Tibial nerve (tissue), 4 donors: ENCODE results near the gene PCSK2. TPM values are rescaled to one million over a fixed set of nuclear protein-coding genes. Genes with fewer than 3 reads are reported as not detected.
A peak's percentile ranks its signal among the peaks of the same experiment; 100 is the strongest.

Experiments
- DNase-seq, 2 donors: peaks; one replicate each; pipeline ENCODE4 v3.0.0-alpha.2; 2019; ENCODE audit warnings: low spot score in 2 of 2
- H3K27ac ChIP-seq, 4 donors: fragments of 200-600 bp; sonication (generic) in 3 of 4; one replicate each; pipeline ENCODE4 v1.5.1; 2017 to 2019; ENCODE audit warnings: mild to moderate bottlenecking in 1 of 4
- H3K27me3 ChIP-seq, 2 donors: fragments of 200-600 bp; sonication (generic) in 1 of 2; one replicate each; pipeline versions ENCODE4 v1.5.1 to v1.6.0; 2017 to 2019
- H3K36me3 ChIP-seq, 3 donors: fragments of 200-600 bp; sonication (generic); one replicate each; pipeline ENCODE4 v1.5.1; 2018 to 2019
- H3K4me1 ChIP-seq, 4 donors: fragments of 200-600 bp; sonication (generic) in 3 of 4; one replicate each; pipeline ENCODE4 v1.5.1; 2017 to 2019
- H3K4me3 ChIP-seq, 4 donors: fragments of 200-600 bp; sonication (generic) in 3 of 4; one replicate each; pipeline ENCODE4 v1.5.1; 2017 to 2019; ENCODE audit warnings: mild to moderate bottlenecking in 1 of 4, moderate library complexity in 1 of 4
- H3K9me3 ChIP-seq, 4 donors: fragments of 200-600 bp; sonication (generic) in 3 of 4; one replicate each; pipeline ENCODE4 v1.5.1; 2017 to 2019
- EP300 ChIP-seq, 2 donors: sonication (generic); formaldehyde crosslinking; IDR thresholded peaks; one replicate each; pipeline ENCODE4 v1.6.1; 2017; ENCODE audit warnings: antibody characterized with exemption in 2 of 2, mild to moderate bottlenecking in 1 of 2
- POLR2A ChIP-seq, 2 donors: fragments of 450-650 bp; IDR thresholded peaks; one replicate each; pipeline ENCODE4 v1.6.1; 2017; ENCODE audit warnings: antibody characterized with exemption in 2 of 2, mild to moderate bottlenecking in 2 of 2, moderate library complexity in 2 of 2
- whole genome bisulfite sequencing, 2 donors: methylation state at CpG; one replicate each; pipeline ENCODE4 v1.1.5; 2018; 5-methylcytosine and 5-hydroxymethylcytosine counted together
- total RNA-seq, 4 donors: library from RNA; depleted of rRNA; stranded (reverse); fragments of >200 nt; gene quantifications; one replicate each; pipeline ENCODE4 v1.1.0, GENCODE V29; 2016
- TF ChIP-seq, protein P1 (sequence below), 5 experiments: fragments of 200-600 bp in 3 of 5; fragments of 450-650 bp in 2 of 5; sonication (generic) in 3 of 5; IDR thresholded peaks; one replicate each; pipeline ENCODE4 v1.5.1; 2016 to 2019; ENCODE audit warnings: antibody characterized with exemption in 5 of 5, mild to moderate bottlenecking in 3 of 5, moderate library complexity in 2 of 5

PCSK2 gene
- total RNA-seq, 4 donors from 2014 or later, result 1.0 to 4.8 (median 3.0) TPM

DNA sequence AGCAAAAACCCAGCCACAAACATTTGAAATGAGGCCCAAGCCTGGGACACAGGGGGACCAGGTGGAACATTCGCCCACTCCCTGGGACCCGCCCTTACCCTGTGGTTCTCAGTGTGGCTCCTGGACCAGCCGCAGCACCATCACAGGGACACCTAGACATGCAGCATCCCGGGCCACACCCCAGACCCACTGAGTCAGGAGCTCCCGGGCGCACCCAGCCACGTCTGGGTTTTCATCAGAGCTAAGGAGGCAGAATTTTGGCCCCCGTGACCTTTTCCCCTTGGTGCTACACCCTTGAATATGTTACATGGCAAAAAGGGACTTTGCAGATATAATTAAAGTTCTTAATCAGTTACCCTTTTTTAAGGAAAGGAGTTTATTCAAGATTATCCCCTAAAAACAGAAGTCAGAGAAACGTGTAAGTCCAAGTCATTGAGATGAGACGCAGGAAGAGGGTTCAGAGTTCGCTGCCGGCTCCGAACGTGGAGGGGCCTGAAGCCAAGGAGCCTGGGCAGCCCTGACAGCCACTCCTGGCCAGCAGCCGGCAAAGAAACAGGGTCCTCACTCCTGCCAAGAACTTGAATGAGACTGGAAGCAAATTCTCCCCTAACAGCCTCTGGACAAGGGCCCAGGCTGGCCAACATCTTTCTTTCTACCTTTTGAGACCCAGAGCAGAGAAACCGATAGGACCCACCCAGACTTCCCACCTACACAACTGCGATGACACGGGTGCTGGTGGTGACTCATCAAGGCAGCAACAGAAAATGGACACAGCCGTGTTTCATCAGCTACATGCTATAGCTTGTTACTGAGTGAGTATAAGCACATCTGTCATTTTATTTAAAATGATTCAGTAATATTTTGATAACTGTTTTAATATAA is 279.0 kb downstream of the PCSK2 start:
- DNase-seq, result no peak
- Histone ChIP-seq H3K9me3 (no peaks in the 10 kb centered on the region), H3K4me3 (peak overlapping the region in 3 of 4 donors; percentile 40 to 55 (median 52))

DNA sequence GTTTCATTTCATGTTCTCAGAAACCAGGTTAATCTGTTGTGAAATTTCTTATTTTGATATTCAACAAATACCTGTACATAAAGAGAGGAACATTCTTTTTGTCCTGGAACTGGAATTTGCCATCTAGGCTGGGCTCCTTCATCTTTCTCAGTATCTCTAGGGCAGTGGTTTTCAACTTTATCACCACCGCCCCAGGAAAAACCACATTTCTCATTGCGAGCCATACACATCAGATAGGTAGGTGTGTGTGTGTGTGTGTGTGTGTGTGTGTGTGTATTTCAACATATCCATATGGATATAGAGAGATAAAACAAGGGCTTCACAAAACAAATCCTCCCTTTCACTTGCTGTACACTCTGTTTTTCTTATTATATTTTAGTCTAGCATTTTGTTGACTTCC is 280.2 kb downstream of the PCSK2 start:
- H3K4me1 ChIP-seq, result peaks cover 0 to 13% (median 0%) of the 10 kb centered on the region in 4 donors
- no peak for DNase-seq
- no peak overlapping the region for H3K27ac ChIP-seq
- H3K27me3 ChIP-seq, result no peaks in the 10 kb centered on the region
- TF ChIP-seq, protein P1, sequence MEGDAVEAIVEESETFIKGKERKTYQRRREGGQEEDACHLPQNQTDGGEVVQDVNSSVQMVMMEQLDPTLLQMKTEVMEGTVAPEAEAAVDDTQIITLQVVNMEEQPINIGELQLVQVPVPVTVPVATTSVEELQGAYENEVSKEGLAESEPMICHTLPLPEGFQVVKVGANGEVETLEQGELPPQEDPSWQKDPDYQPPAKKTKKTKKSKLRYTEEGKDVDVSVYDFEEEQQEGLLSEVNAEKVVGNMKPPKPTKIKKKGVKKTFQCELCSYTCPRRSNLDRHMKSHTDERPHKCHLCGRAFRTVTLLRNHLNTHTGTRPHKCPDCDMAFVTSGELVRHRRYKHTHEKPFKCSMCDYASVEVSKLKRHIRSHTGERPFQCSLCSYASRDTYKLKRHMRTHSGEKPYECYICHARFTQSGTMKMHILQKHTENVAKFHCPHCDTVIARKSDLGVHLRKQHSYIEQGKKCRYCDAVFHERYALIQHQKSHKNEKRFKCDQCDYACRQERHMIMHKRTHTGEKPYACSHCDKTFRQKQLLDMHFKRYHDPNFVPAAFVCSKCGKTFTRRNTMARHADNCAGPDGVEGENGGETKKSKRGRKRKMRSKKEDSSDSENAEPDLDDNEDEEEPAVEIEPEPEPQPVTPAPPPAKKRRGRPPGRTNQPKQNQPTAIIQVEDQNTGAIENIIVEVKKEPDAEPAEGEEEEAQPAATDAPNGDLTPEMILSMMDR (IDR thresholded peaks at IDR 0.05), result no peak
- no peak for TF ChIP-seq EP300 (IDR thresholded peaks at IDR 0.05)
- TF ChIP-seq POLR2A (IDR thresholded peaks at IDR 0.05), result no peak
- no peaks in the 10 kb centered on the region for H3K36me3 ChIP-seq
- 94 to 97% methylated on average over 2 of the region's 2 CpGs for WGBS, 2 donors
- no peak overlapping the region for H3K4me3 ChIP-seq
- no peaks in the 10 kb centered on the region for H3K9me3 ChIP-seq

More for the DNA sequence above, 279.0 kb downstream of the PCSK2 start:
- no peaks in the 10 kb centered on the region for H3K27me3 ChIP-seq
- TF ChIP-seq POLR2A (IDR thresholded peaks at IDR 0.05) (no peak), EP300 (IDR thresholded peaks at IDR 0.05) (no peak)
- TF ChIP-seq, protein P1 (IDR thresholded peaks at IDR 0.05), result no peak
- H3K4me1 ChIP-seq, result peaks cover 0 to 13% (median 0%) of the 10 kb centered on the region in 4 donors
- WGBS, 2 donors, result 77 to 79% methylated on average over 19 of the region's 19 CpGs
- no peaks in the 10 kb centered on the region for H3K36me3 ChIP-seq
- H3K27ac ChIP-seq, result peak overlapping the region in 1 of 4 donors; percentile 50

DNA sequence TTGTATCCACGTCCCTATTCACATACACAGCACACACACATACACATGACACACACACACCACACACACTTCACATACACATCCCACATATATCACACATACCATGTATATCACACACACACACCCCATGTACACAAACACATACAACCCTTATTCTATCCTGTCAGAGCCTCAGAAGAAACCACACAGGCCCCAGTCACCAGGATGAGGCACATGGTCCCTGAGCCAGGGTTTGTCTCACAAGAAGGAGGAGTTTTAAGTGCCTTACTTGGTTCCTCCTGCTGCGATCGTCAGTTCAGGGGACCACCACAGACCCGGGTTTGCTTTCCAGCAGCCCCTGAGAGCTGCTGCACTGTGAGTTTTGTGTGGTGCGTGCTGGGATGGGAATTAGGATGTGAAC is 280.7 kb downstream of the PCSK2 start:
- H3K27ac ChIP-seq, result no peak overlapping the region
- DNase-seq, result no peak
- H3K4me3 ChIP-seq, result no peak overlapping the region
- 84% methylated on average over 5 of the region's 5 CpGs for WGBS, 2 donors
- TF ChIP-seq POLR2A (IDR thresholded peaks at IDR 0.05) (no peak), EP300 (IDR thresholded peaks at IDR 0.05) (no peak)
- TF ChIP-seq, protein P1 (IDR thresholded peaks at IDR 0.05), result no peak
- H3K4me1 ChIP-seq, result peaks cover 0 to 13% (median 0%) of the 10 kb centered on the region in 4 donors
- H3K9me3 ChIP-seq, result no peaks in the 10 kb centered on the region
- H3K27me3 ChIP-seq, result no peaks in the 10 kb centered on the region
- H3K36me3 ChIP-seq, result no peaks in the 10 kb centered on the region

DNA sequence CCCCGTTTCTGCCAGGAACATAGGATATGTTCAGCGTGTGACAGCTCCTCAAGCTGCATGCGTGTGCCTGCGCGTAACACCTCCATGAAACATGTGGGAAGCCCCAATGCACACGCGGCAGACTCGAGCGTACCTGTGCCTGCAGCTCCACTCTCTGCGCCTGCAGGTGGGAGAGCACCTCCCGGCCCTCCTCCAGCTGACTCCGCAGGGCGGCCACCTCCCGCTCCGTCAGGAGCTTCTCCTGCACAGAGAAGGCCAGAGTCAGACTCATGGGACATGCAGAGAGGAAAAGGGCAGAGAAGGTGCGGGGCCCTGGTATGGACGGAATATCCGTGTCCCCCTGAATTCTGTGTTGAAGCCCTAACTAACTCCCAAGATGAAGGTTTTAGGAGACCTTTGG is 281.9 kb downstream of the PCSK2 start:
- TF ChIP-seq, protein P1 (IDR thresholded peaks at IDR 0.05), result no peak
- TF ChIP-seq POLR2A (IDR thresholded peaks at IDR 0.05) (no peak), EP300 (IDR thresholded peaks at IDR 0.05) (no peak)
- Histone ChIP-seq H3K9me3 (no peaks in the 10 kb centered on the region), H3K36me3 (no peaks in the 10 kb centered on the region), H3K4me3 (no peak overlapping the region), H3K27me3 (no peaks in the 10 kb centered on the region), H3K4me1 (peaks cover 0 to 13% (median 0%) of the 10 kb centered on the region in 4 donors), H3K27ac (no peak overlapping the region)
- 93 to 95% methylated on average over 16 to 18 of the region's 18 CpGs for WGBS, 2 donors
- no peak for DNase-seq

DNA sequence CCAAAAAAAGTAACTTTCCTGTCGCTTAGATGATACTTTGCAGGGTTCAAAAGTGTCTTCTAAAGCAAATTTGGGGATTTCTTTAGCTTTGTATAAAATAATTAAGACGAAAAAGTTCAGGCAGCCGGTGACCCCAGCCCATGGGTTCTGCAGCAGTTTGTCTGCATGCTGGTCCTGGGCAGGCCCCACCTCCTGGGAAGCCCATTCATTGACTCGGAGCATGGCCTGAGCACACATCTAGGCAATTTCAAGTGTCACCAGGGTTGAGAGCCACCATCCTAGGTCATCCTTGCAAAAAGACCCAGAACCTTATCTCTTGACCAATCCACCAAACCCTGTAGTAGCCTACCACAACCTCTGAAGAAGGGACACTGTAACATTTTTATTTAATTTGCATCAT is 283.7 kb downstream of the PCSK2 start:
- DNase-seq, result no peak
- no peak overlapping the region for H3K4me3 ChIP-seq
- no peaks in the 10 kb centered on the region for H3K9me3 ChIP-seq
- H3K27ac ChIP-seq, result no peak overlapping the region
- 69 to 77% methylated on average over 4 of the region's 4 CpGs for WGBS, 2 donors
- TF ChIP-seq POLR2A (IDR thresholded peaks at IDR 0.05), result no peak
- TF ChIP-seq EP300 (IDR thresholded peaks at IDR 0.05), result no peak
- peaks cover 0 to 2% (median 0%) of the 10 kb centered on the region in 4 donors for H3K4me1 ChIP-seq
- no peaks in the 10 kb centered on the region for H3K27me3 ChIP-seq
- no peaks in the 10 kb centered on the region for H3K36me3 ChIP-seq
